ENCODE results near the gene ADCY2.

Gene ADCY2

DNA sequence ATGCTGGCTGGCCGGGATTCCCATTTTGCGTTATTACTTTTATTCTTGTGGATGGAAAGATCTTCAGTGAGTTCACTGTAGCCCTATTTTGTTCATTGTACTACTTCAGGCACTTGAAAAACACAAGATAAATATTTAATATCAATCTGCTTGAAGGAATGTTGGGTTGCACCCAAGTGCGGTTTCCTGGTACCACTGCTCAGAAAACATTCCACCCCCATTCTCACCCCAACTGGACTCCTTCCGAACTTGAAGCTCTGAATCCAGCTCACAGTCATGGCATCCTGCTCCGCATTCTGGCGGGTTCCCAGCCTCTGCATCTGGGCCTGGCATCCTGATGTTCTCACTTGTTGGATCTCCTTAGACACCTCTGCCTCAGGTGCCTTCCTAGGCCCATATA is 351.8 kb downstream of the ADCY2 start:
- no peak overlapping the region for H2AFZ ChIP-seq (ENCODE audit: low read depth, low read length)
- H2BK15ac ChIP-seq (ENCODE audit: low read depth, poor library complexity, severe bottlenecking): no peak overlapping the region
- no peak overlapping the region for H3K9ac ChIP-seq (ENCODE audit: low read length)
- H3K27me3 ChIP-seq (ENCODE audit: control insufficient read depth in 1 of 2, insufficient read depth in 1 of 2, low read length in 2 of 2): peaks cover 3 to 9% of the 10 kb centered on the region in 2 experiments
- 84% methylated on average over 6 of the region's 6 CpGs for WGBS
- no peak overlapping the region for H4K8ac ChIP-seq (ENCODE audit: low read length)
- H2AK5ac ChIP-seq (ENCODE audit: low read length, severe bottlenecking): no peak overlapping the region
- H3K14ac ChIP-seq (ENCODE audit: low read length in 2 of 2): no peak overlapping the region
- H3K4me3 ChIP-seq (ENCODE audit: insufficient read depth in 1 of 2, low read depth in 1 of 2, low read length in 2 of 2): no peak overlapping the region
- H3K9me3 ChIP-seq (ENCODE audit: control insufficient read depth, low read length): no peaks in the 10 kb centered on the region
- no peak overlapping the region for H4K91ac ChIP-seq (ENCODE audit: low read length)
- H3K18ac ChIP-seq (ENCODE audit: low read depth in 1 of 2, low read length in 2 of 2): no peak overlapping the region
- H3K36me3 ChIP-seq (ENCODE audit: control insufficient read depth in 1 of 2, insufficient read depth in 2 of 2, low read depth in 1 of 2, low read length in 2 of 2): no peaks in the 10 kb centered on the region
- no peak for DNase-seq
- H3K4ac ChIP-seq (ENCODE audit: low read depth in 1 of 2, low read length in 2 of 2): no peak overlapping the region
- H3K4me1 ChIP-seq (ENCODE audit: control insufficient read depth, insufficient read depth, low read depth, low read length): peaks cover 3% of the 10 kb centered on the region
- H3K4me2 ChIP-seq (ENCODE audit: low read length, poor library complexity, severe bottlenecking): no peak overlapping the region
- H2BK120ac ChIP-seq (ENCODE audit: low read depth, low read length): no peak overlapping the region
- H2BK5ac ChIP-seq (ENCODE audit: low read depth, low read length, poor library complexity, severe bottlenecking): no peak overlapping the region
- no peak overlapping the region for H2BK12ac ChIP-seq (ENCODE audit: low read length in 2 of 2)
- H3K23ac ChIP-seq (ENCODE audit: low read length in 2 of 2): no peak overlapping the region
- no peaks in the 10 kb centered on the region for H3K79me1 ChIP-seq (replicated peaks; ENCODE audit: low read length, poor library complexity, severe bottlenecking)
- no peak overlapping the region for H3K27ac ChIP-seq (ENCODE audit: low read length, poor library complexity, severe bottlenecking)

GRCh38 chr5:7749626-7750025 is 353.7 kb downstream of the ADCY2 start:
- H2AK5ac ChIP-seq (ENCODE audit: low read length, severe bottlenecking): no peak overlapping the region
- no peak overlapping the region for H2BK12ac ChIP-seq (ENCODE audit: low read length in 2 of 2)
- H2AFZ ChIP-seq (ENCODE audit: low read depth, low read length): no peak overlapping the region
- H3K36me3 ChIP-seq (ENCODE audit: control insufficient read depth in 1 of 2, insufficient read depth in 2 of 2, low read depth in 1 of 2, low read length in 2 of 2): no peaks in the 10 kb centered on the region
- H2BK120ac ChIP-seq (ENCODE audit: low read depth, low read length): no peak overlapping the region
- H3K18ac ChIP-seq (ENCODE audit: low read depth in 1 of 2, low read length in 2 of 2): no peak overlapping the region
- no peaks in the 10 kb centered on the region for H3K79me1 ChIP-seq (replicated peaks; ENCODE audit: low read length, poor library complexity, severe bottlenecking)
- H4K8ac ChIP-seq (ENCODE audit: low read length): no peak overlapping the region
- peaks cover 3% of the 10 kb centered on the region for H3K4me1 ChIP-seq (ENCODE audit: control insufficient read depth, insufficient read depth, low read depth, low read length)
- no peaks in the 10 kb centered on the region for H3K9me3 ChIP-seq (ENCODE audit: control insufficient read depth, low read length)
- no peak overlapping the region for H4K91ac ChIP-seq (ENCODE audit: low read length)
- no peak overlapping the region for H3K27ac ChIP-seq (ENCODE audit: low read length, poor library complexity, severe bottlenecking)
- H3K4me3 ChIP-seq (ENCODE audit: insufficient read depth in 1 of 2, low read depth in 1 of 2, low read length in 2 of 2): no peak overlapping the region
- H2BK5ac ChIP-seq (ENCODE audit: low read depth, low read length, poor library complexity, severe bottlenecking): no peak overlapping the region
- 93% methylated on average over 7 of the region's 7 CpGs for WGBS
- no peak for DNase-seq
- no peak overlapping the region for H3K23ac ChIP-seq (ENCODE audit: low read length in 2 of 2)
- H3K4me2 ChIP-seq (ENCODE audit: low read length, poor library complexity, severe bottlenecking): no peak overlapping the region
- H3K27me3 ChIP-seq (ENCODE audit: control insufficient read depth in 1 of 2, insufficient read depth in 1 of 2, low read length in 2 of 2): peaks cover 7 to 15% of the 10 kb centered on the region in 2 experiments
- H3K9ac ChIP-seq (ENCODE audit: low read length): no peak overlapping the region
- no peak overlapping the region for H3K14ac ChIP-seq (ENCODE audit: low read length in 2 of 2)
- H3K4ac ChIP-seq (ENCODE audit: low read depth in 1 of 2, low read length in 2 of 2): no peak overlapping the region
- no peak overlapping the region for H2BK15ac ChIP-seq (ENCODE audit: low read depth, poor library complexity, severe bottlenecking)

DNA sequence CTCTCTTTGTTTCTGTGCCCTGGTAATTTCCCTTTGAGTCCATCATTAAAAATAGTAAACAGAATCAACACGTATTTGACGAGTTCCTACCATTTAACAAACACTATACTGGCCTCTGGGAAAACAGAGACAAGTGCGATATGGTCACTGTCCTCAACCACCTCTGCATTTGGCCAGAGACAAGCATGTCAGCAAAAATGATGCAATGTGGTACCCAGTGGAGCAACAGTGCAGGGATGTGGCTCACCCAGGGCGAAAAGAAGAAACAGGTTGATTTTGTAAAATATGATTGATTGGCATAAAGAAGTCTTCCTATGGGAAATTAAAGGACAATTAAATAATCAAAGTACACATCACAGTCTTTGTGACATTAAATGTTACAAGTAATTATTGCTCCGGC is 355.9 kb downstream of the ADCY2 start:
- no peak for DNase-seq
- WGBS: 93% methylated on average over 3 of the region's 5 CpGs
- no peak overlapping the region for H2AK5ac ChIP-seq (ENCODE audit: low read length, severe bottlenecking)
- H3K23ac ChIP-seq (ENCODE audit: low read length in 2 of 2): no peak overlapping the region
- no peak overlapping the region for H3K4me3 ChIP-seq (ENCODE audit: insufficient read depth in 1 of 2, low read depth in 1 of 2, low read length in 2 of 2)
- no peak overlapping the region for H3K4me2 ChIP-seq (ENCODE audit: low read length, poor library complexity, severe bottlenecking)
- H2BK120ac ChIP-seq (ENCODE audit: low read depth, low read length): no peak overlapping the region
- H2BK5ac ChIP-seq (ENCODE audit: low read depth, low read length, poor library complexity, severe bottlenecking): no peak overlapping the region
- no peak overlapping the region for H3K4ac ChIP-seq (ENCODE audit: low read depth in 1 of 2, low read length in 2 of 2)
- H4K8ac ChIP-seq (ENCODE audit: low read length): no peak overlapping the region
- no peak overlapping the region for H3K9ac ChIP-seq (ENCODE audit: low read length)
- H3K4me1 ChIP-seq (ENCODE audit: control insufficient read depth, insufficient read depth, low read depth, low read length): peaks cover 2% of the 10 kb centered on the region
- no peaks in the 10 kb centered on the region for H3K79me1 ChIP-seq (replicated peaks; ENCODE audit: low read length, poor library complexity, severe bottlenecking)
- no peaks in the 10 kb centered on the region for H3K36me3 ChIP-seq (ENCODE audit: control insufficient read depth in 1 of 2, insufficient read depth in 2 of 2, low read depth in 1 of 2, low read length in 2 of 2)
- H2AFZ ChIP-seq (ENCODE audit: low read depth, low read length): no peak overlapping the region
- peaks cover 14 to 15% of the 10 kb centered on the region in 2 experiments for H3K27me3 ChIP-seq (ENCODE audit: control insufficient read depth in 1 of 2, insufficient read depth in 1 of 2, low read length in 2 of 2)
- no peak overlapping the region for H3K27ac ChIP-seq (ENCODE audit: low read length, poor library complexity, severe bottlenecking)
- H2BK12ac ChIP-seq (ENCODE audit: low read length in 2 of 2): no peak overlapping the region
- H3K9me3 ChIP-seq (ENCODE audit: control insufficient read depth, low read length): no peaks in the 10 kb centered on the region
- no peak overlapping the region for H2BK15ac ChIP-seq (ENCODE audit: low read depth, poor library complexity, severe bottlenecking)
- H3K14ac ChIP-seq (ENCODE audit: low read length in 2 of 2): no peak overlapping the region
- no peak overlapping the region for H4K91ac ChIP-seq (ENCODE audit: low read length)
- no peak overlapping the region for H3K18ac ChIP-seq (ENCODE audit: low read depth in 1 of 2, low read length in 2 of 2)

DNA sequence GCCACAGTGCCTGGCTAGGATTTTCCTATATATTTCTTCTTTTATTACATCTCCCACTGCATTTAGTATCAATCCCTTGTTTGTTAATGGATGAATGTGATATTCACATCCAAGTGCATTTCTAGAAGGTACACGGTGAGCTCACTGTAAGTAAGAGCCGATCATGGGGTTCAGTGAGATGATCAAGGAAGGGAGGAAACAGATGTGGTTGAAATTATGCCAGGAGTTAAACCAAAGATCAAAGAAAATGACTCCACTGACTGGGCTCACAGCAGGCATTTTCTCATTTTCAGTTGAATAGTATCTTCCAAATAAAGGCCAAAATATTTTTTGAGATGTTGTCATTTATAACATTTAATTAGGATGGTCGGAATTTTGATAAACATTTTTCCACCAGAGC is 357.2 kb downstream of the ADCY2 start:
- H3K4me2 ChIP-seq (ENCODE audit: low read length, poor library complexity, severe bottlenecking): no peak overlapping the region
- H3K4me3 ChIP-seq (ENCODE audit: insufficient read depth in 1 of 2, low read depth in 1 of 2, low read length in 2 of 2): no peak overlapping the region
- H2BK12ac ChIP-seq (ENCODE audit: low read length in 2 of 2): no peak overlapping the region
- no peak overlapping the region for H3K18ac ChIP-seq (ENCODE audit: low read depth in 1 of 2, low read length in 2 of 2)
- H3K14ac ChIP-seq (ENCODE audit: low read length in 2 of 2): no peak overlapping the region
- no peak overlapping the region for H3K9ac ChIP-seq (ENCODE audit: low read length)
- H3K4ac ChIP-seq (ENCODE audit: low read depth in 1 of 2, low read length in 2 of 2): no peak overlapping the region
- WGBS: 92% methylated on average over 3 of the region's 3 CpGs
- H3K4me1 ChIP-seq (ENCODE audit: control insufficient read depth, insufficient read depth, low read depth, low read length): peaks cover 2% of the 10 kb centered on the region
- H3K23ac ChIP-seq (ENCODE audit: low read length in 2 of 2): no peak overlapping the region
- no peak overlapping the region for H2AK5ac ChIP-seq (ENCODE audit: low read length, severe bottlenecking)
- peaks cover 16 to 22% of the 10 kb centered on the region in 2 experiments for H3K27me3 ChIP-seq (ENCODE audit: control insufficient read depth in 1 of 2, insufficient read depth in 1 of 2, low read length in 2 of 2)
- no peak overlapping the region for H3K27ac ChIP-seq (ENCODE audit: low read length, poor library complexity, severe bottlenecking)
- no peaks in the 10 kb centered on the region for H3K9me3 ChIP-seq (ENCODE audit: control insufficient read depth, low read length)
- no peak overlapping the region for H4K8ac ChIP-seq (ENCODE audit: low read length)
- no peak overlapping the region for H4K91ac ChIP-seq (ENCODE audit: low read length)
- no peaks in the 10 kb centered on the region for H3K79me1 ChIP-seq (replicated peaks; ENCODE audit: low read length, poor library complexity, severe bottlenecking)
- DNase-seq: no peak
- no peak overlapping the region for H2BK15ac ChIP-seq (ENCODE audit: low read depth, poor library complexity, severe bottlenecking)
- H2BK5ac ChIP-seq (ENCODE audit: low read depth, low read length, poor library complexity, severe bottlenecking): no peak overlapping the region
- H2BK120ac ChIP-seq (ENCODE audit: low read depth, low read length): no peak overlapping the region
- no peaks in the 10 kb centered on the region for H3K36me3 ChIP-seq (ENCODE audit: control insufficient read depth in 1 of 2, insufficient read depth in 2 of 2, low read depth in 1 of 2, low read length in 2 of 2)
- no peak overlapping the region for H2AFZ ChIP-seq (ENCODE audit: low read depth, low read length)
